WERI-Rb-1 (cell line): ENCODE results near the gene RNF126.
"Not testable (repeated sequence)": the region's sequence is repeated elsewhere in the genome, so short reads cannot be mapped to it uniquely, and the experiment has no call there.

Experiments used
- DNase-seq: peaks from one replicate; pipeline ENCODE4 v3.0.0-alpha.2; 2020
- H3K27ac ChIP-seq: fragments of 250-450 bp; sonication (Bioruptor Pico); 2 replicates; pipeline ENCODE4 v1.5.1; 2020; ENCODE audit warnings: mild to moderate bottlenecking, moderate library complexity
- H3K27me3 ChIP-seq: fragments of 250-450 bp; sonication (Bioruptor Pico); 2 replicates; pipeline ENCODE4 v1.5.1; 2021; ENCODE audit warnings: mild to moderate bottlenecking, low read depth, moderate library complexity; ENCODE audit not compliant: insufficient read depth, severe bottlenecking
- H3K36me3 ChIP-seq: fragments of 250-450 bp; sonication (Bioruptor Pico); 2 replicates; pipeline ENCODE4 v1.5.1; 2020; ENCODE audit warnings: mild to moderate bottlenecking, moderate library complexity
- H3K4me3 ChIP-seq: 2 replicates; pipeline ENCODE4 v1.5.1; 2011; ENCODE audit warnings: low read depth, mild to moderate bottlenecking, control low read depth, low read length
- H3K9me3 ChIP-seq: fragments of 250-450 bp; sonication (Bioruptor Pico); 2 replicates; pipeline ENCODE4 v1.5.1; 2021; ENCODE audit warnings: mild to moderate bottlenecking, moderate library complexity; ENCODE audit not compliant: severe bottlenecking
- CTCF ChIP-seq: IDR thresholded peaks from 2 replicates; pipeline ENCODE4 v1.5.1; 2011; ENCODE audit warnings: low read depth, mild to moderate bottlenecking, control low read depth, inconsistent platforms, low read length

RNF126 gene

GRCh38 chr19:676339-677105 lies 13.5 kb upstream of the RNF126 start, which contains the start of gene FSTL3:
FSTL3 (plus strand) TSS chr19:676392; CDS start chr19:676424, 32 bp downstream.
- no peak for TF ChIP-seq CTCF
- H3K27ac ChIP-seq, result no peak within 1 kb of the TSS
- no peaks in the 10 kb centered on the region; the same call in 1 of the 2 replicates for H3K36me3 ChIP-seq
- no peak for DNase-seq
- H3K9me3 ChIP-seq, result no peaks in the 10 kb centered on the region
- H3K27me3 ChIP-seq, result peaks cover 15% of the 10 kb centered on the region
- peak within 1 kb of the TSS; percentile 40 for H3K4me3 ChIP-seq

- DNase-seq, result no peak
- H3K9me3 ChIP-seq, result no peaks in the 10 kb centered on the region
- H3K4me3 ChIP-seq, result peak overlapping the region; percentile 40
- no peaks in the 10 kb centered on the region; the same call in 1 of the 2 replicates for H3K36me3 ChIP-seq
- peaks cover 15% of the 10 kb centered on the region for H3K27me3 ChIP-seq
- no peak overlapping the region for H3K27ac ChIP-seq
- TF ChIP-seq CTCF, result no peak
These were observed 13.0 kb upstream of the RNF126 start for GRCh38 chr19:676007-676338.

GRCh38 chr19:674282-675151 lies 11.5 kb upstream of the RNF126 start:
- Histone ChIP-seq H3K9me3 (peaks cover 6% of the 10 kb centered on the region), H3K36me3 (no peaks in the 10 kb centered on the region; the same call in 1 of the 2 replicates), H3K4me3 (no peak overlapping the region), H3K27ac (no peak overlapping the region), H3K27me3 (peaks cover 15% of the 10 kb centered on the region)
- no peak for TF ChIP-seq CTCF
- no peak for DNase-seq

GRCh38 chr19:670609-671075 lies 7.6 kb upstream of the RNF126 start:
- DNase-seq, result no peak
- Histone ChIP-seq H3K36me3 (no peaks in the 10 kb centered on the region), H3K27ac (no peak overlapping the region), H3K9me3 (peaks cover 24% of the 10 kb centered on the region), H3K27me3 (peaks cover 6% of the 10 kb centered on the region), H3K4me3 (no peak overlapping the region)
- peak; percentile 32 for TF ChIP-seq CTCF

GRCh38 chr19:668675-669434 lies 5.8 kb upstream of the RNF126 start:
- not testable (repeated sequence) for DNase-seq, H3K27ac ChIP-seq, H3K36me3 ChIP-seq, H3K27me3 ChIP-seq, H3K4me3 ChIP-seq
- H3K9me3 ChIP-seq, result peaks cover 24% of the 10 kb centered on the region

DNA sequence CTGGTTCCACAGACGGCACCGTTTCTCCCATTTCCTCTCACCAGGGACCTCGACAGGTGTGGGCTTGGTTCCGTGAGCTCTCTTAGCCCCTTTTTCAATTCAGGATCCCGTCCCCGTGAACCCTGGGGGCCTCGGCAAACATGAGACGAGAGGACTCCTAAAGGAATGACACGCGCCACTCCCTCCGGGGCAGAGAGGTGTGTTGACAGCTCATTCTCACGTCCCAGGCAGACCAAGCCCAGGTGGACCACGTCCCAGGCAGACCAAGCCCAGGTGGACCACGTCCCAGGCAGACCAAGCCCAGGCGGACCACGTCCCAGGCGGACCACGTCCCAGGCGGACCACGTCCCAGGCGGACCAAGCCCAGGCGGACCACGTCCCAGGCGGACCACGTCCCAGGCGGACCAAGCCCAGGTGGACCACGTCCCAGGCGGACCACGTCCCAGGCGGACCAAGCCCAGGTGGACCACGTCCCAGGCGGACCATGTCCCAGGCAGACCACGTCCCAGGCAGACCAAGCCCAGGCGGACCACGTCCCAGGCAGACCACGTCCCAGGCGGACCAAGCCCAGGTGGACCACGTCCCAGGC lies 4.1 kb upstream of the RNF126 start:
- DNase-seq, H3K4me3 ChIP-seq, H3K36me3 ChIP-seq, H3K27ac ChIP-seq, H3K27me3 ChIP-seq: not testable (repeated sequence)
- peaks cover 28% of the 10 kb centered on the region for H3K9me3 ChIP-seq
